Measurements from ENCODE around the gene LMAN1. TPM values are rescaled to one million over a fixed set of nuclear protein-coding genes. Genes with fewer than 3 reads are reported as not detected.
A peak's percentile ranks its signal among the peaks of the same experiment; 100 is the strongest.

The LMAN1 gene
- 39.3 TPM for polyA plus RNA-seq (2013, experiment 1 of 2)
- 44.3 TPM for polyA plus RNA-seq (2013, experiment 2 of 2)

GRCh38 chr18:59358712-59359575 is at the start of gene LMAN1:
Gene LMAN1 (minus strand): TSS chr18:59359265. CDS start chr18:59359244, 21 bp downstream.
- H3K4me3 ChIP-seq (ENCODE audit: low read length) = peak within 1 kb of the TSS; percentile 90
- H3K9ac ChIP-seq (ENCODE audit: low read depth, low read length) = peak within 1 kb of the TSS; percentile 98
- no peaks in the 10 kb centered on the region for H3K9me3 ChIP-seq (ENCODE audit: insufficient read depth, low read depth, low read length)
- peaks cover 45% of the 10 kb centered on the region for H3K27me3 ChIP-seq (ENCODE audit: insufficient read depth, low read length)
- peak within 1 kb of the TSS; percentile 81 for H3K27ac ChIP-seq (ENCODE audit: low read depth, low read length)
- WGBS = under 1% methylated on average over 76 of the region's 76 CpGs
- H3K4me1 ChIP-seq (ENCODE audit: insufficient read depth, low read length) = peaks cover 11% of the 10 kb centered on the region; the same call in 1 of the 2 replicates
- H3K36me3 ChIP-seq (ENCODE audit: insufficient read depth, low read length) = peaks cover 31% of the 10 kb centered on the region

GRCh38 chr18:59402432-59403090 is 43.5 kb upstream of the LMAN1 start:
- H3K9me3 ChIP-seq (ENCODE audit: insufficient read depth, low read depth, low read length) = no peaks in the 10 kb centered on the region
- H3K27ac ChIP-seq (ENCODE audit: low read depth, low read length) = no peak overlapping the region
- 10% methylated on average over 12 of the region's 13 CpGs for WGBS
- no peak overlapping the region for H3K4me3 ChIP-seq (ENCODE audit: low read length)
- H3K9ac ChIP-seq (ENCODE audit: low read depth, low read length) = no peak overlapping the region
- peaks cover 3% of the 10 kb centered on the region; the same call in 1 of the 2 replicates for H3K27me3 ChIP-seq (ENCODE audit: insufficient read depth, low read length)
- H3K36me3 ChIP-seq (ENCODE audit: insufficient read depth, low read length) = no peaks in the 10 kb centered on the region
- H3K4me1 ChIP-seq (ENCODE audit: insufficient read depth, low read length) = no peaks in the 10 kb centered on the region

DNA sequence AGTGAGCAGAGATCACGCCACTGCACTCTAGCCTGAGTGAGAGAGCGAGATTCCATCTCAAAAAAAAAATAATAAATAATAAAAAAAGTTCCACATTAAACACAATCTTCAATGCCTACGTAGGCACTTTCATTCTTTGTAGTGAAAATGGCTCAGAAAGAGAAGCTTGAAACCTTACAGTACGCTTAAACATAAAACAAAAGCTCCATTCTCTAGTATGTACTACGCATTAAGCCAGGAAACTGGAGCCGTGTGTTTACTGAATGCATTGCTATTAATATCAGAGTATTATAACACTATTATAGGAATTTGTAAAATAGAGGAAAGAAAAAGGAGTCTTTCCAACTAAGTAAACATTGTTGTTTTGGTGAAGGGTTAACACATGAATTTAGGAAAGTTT is 41.3 kb upstream of the LMAN1 start:
- no peaks in the 10 kb centered on the region for H3K9me3 ChIP-seq (ENCODE audit: insufficient read depth, low read depth, low read length)
- WGBS = 97% methylated on average over 2 of the region's 6 CpGs
- no peak overlapping the region for H3K9ac ChIP-seq (ENCODE audit: low read depth, low read length)
- peaks cover 10% of the 10 kb centered on the region; the same call in 1 of the 2 replicates for H3K27me3 ChIP-seq (ENCODE audit: insufficient read depth, low read length)
- H3K4me1 ChIP-seq (ENCODE audit: insufficient read depth, low read length) = no peaks in the 10 kb centered on the region
- no peak overlapping the region for H3K4me3 ChIP-seq (ENCODE audit: low read length)
- no peaks in the 10 kb centered on the region for H3K36me3 ChIP-seq (ENCODE audit: insufficient read depth, low read length)
- no peak overlapping the region for H3K27ac ChIP-seq (ENCODE audit: low read depth, low read length)

DNA sequence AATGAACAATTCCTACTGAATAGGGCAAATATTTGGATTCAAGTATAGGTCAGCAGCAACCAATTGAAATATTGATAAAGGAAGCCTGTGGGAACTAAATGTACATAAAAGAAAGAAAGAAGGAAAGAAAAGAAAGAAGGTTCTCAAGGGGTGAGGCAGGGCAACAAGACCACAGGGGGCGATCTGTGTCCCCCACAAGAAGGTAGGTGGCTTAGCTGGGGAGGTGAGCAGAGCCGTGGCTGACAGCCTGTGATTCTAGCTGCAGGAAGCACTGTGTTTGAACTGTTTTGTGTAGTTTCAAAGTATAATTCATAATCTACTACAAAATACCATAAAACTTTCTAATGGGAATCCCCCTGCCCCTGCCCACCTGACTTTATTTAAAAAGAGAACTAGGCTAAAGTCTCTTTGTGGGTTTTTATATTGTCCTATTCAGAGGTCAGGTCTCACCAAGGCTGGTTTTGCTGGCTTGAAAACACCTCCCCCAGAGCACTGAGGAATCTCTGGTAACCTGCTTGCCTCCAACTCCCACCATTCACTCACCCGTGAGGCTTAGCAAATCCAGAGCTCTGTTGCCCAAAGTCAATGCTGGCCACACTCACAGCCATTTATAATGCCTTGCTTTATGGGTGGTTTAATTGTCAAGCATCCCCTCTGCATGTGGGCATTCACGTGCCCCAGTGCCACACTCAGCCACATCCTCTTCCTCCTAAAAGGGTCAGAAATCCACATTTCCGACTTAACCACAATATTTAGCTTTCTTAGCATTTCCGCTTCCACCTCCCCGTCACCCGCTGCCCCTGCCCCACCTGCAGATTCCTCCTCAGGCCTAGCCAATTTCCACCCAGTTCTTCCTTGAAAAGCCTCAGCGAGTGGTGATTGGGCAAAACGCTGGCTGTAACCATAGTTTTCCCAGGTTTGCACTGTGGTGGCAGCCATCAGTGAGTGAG is 36.4 kb upstream of the LMAN1 start:
- Histone ChIP-seq H3K4me1 (ENCODE audit: insufficient read depth, low read length) (no peaks in the 10 kb centered on the region), H3K27me3 (ENCODE audit: insufficient read depth, low read length) (peaks cover 52% of the 10 kb centered on the region), H3K9me3 (ENCODE audit: insufficient read depth, low read depth, low read length) (no peaks in the 10 kb centered on the region), H3K27ac (ENCODE audit: low read depth, low read length) (no peak overlapping the region), H3K36me3 (ENCODE audit: insufficient read depth, low read length) (no peaks in the 10 kb centered on the region), H3K9ac (ENCODE audit: low read depth, low read length) (no peak overlapping the region), H3K4me3 (ENCODE audit: low read length) (no peak overlapping the region)
- WGBS = 79% methylated on average over 10 of the region's 10 CpGs

DNA sequence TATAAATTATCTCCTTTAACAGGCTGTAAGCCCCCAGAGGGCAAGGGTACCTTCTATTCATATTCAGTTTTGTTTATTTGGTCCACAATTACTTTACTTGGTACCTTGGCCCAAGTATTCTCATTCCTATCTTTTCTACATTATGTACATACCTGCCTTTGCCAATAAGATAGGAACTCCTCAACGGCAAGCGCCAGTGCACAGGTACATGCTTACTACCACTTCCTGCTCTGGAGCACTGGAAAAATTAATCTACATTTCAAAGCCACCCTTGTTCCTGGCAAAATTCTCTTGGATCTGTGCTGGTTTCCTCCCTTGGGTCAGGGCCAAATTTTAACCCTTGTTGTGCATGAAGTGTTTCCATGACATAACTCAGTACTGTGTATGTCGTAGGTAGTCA is 34.3 kb upstream of the LMAN1 start:
- Histone ChIP-seq H3K4me3 (ENCODE audit: low read length) (no peak overlapping the region), H3K9ac (ENCODE audit: low read depth, low read length) (no peak overlapping the region), H3K27ac (ENCODE audit: low read depth, low read length) (no peak overlapping the region), H3K9me3 (ENCODE audit: insufficient read depth, low read depth, low read length) (no peaks in the 10 kb centered on the region), H3K4me1 (ENCODE audit: insufficient read depth, low read length) (peaks cover 7% of the 10 kb centered on the region), H3K27me3 (ENCODE audit: insufficient read depth, low read length) (peaks cover 72% of the 10 kb centered on the region), H3K36me3 (ENCODE audit: insufficient read depth, low read length) (no peaks in the 10 kb centered on the region)
- 87% methylated on average over 3 of the region's 3 CpGs for WGBS

DNA sequence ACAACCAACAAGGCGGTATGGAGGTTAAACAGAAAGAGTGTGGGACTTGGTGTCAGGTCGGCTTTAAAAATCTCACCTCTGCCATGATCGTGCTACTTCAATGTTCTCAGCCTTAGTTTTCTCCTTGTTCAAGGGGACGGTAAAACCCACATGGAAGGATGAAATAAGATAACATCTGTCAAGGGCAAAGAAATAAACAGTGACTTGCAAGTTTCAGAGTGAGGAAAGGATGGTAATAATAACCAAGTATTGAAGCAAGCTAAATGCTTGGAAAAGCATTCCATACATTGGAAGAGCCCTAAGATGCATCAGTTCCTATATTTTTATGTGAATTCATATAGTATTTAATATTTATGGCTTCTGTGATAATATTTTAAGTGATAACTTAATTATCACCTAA is 29.8 kb upstream of the LMAN1 start:
- Histone ChIP-seq H3K4me1 (ENCODE audit: insufficient read depth, low read length) (peaks cover 28% of the 10 kb centered on the region), H3K27ac (ENCODE audit: low read depth, low read length) (no peak overlapping the region), H3K4me3 (ENCODE audit: low read length) (no peak overlapping the region), H3K36me3 (ENCODE audit: insufficient read depth, low read length) (no peaks in the 10 kb centered on the region), H3K9me3 (ENCODE audit: insufficient read depth, low read depth, low read length) (no peaks in the 10 kb centered on the region), H3K9ac (ENCODE audit: low read depth, low read length) (no peak overlapping the region), H3K27me3 (ENCODE audit: insufficient read depth, low read length) (peaks cover 97% of the 10 kb centered on the region)
- WGBS = 84% methylated on average over 4 of the region's 4 CpGs

DNA sequence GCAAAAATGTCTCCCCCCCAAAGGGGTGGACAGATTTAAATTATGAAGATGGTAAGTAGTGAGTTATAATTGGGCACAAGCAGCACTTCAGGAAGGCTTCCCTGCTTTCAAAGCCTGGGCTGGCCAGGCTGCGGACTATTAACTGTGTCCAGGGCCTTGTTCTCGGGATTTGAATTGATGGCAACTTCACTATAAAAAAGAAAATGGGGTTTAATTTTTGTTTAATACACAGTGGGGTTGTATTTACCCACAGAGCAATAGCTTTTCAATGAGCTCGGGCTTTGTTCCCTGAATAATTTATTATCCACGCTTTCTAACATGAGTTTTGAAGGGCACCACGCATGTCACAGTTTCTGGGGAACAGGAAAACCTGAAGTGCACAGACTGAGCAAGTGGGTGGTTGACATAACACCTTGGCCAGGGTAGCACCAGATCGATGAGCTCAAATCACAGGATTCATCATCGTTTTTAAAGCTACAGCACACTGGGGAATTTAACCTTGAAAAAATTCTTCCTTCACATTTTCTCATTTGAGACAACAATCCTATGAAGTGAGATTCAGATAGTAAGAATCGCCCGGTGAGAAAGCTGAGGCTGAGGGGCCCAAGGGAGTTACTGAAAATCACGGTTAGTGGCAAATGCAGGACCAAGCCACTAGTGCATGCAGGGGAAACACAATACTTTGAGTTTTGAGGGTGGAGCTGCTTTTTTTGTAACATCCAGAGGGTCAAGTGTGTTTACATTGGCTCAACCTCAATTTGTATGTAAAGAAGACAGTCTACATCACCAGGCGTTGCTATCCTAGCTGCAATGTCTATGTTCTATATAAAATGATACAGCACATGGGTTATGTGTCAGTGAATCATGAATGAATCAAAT is 28.9 kb upstream of the LMAN1 start:
- Histone ChIP-seq H3K27me3 (ENCODE audit: insufficient read depth, low read length) (peaks cover 97% of the 10 kb centered on the region), H3K4me1 (ENCODE audit: insufficient read depth, low read length) (peaks cover 28% of the 10 kb centered on the region), H3K4me3 (ENCODE audit: low read length) (no peak overlapping the region), H3K9me3 (ENCODE audit: insufficient read depth, low read depth, low read length) (no peaks in the 10 kb centered on the region), H3K27ac (ENCODE audit: low read depth, low read length) (no peak overlapping the region), H3K36me3 (ENCODE audit: insufficient read depth, low read length) (no peaks in the 10 kb centered on the region), H3K9ac (ENCODE audit: low read depth, low read length) (no peak overlapping the region)
- WGBS = 64% methylated on average over 11 of the region's 11 CpGs

- Histone ChIP-seq H3K9me3 (ENCODE audit: insufficient read depth, low read depth, low read length) (no peaks in the 10 kb centered on the region), H3K4me1 (ENCODE audit: insufficient read depth, low read length) (peaks cover 28% of the 10 kb centered on the region), H3K4me3 (ENCODE audit: low read length) (no peak overlapping the region), H3K36me3 (ENCODE audit: insufficient read depth, low read length) (no peaks in the 10 kb centered on the region), H3K27ac (ENCODE audit: low read depth, low read length) (no peak overlapping the region), H3K27me3 (ENCODE audit: insufficient read depth, low read length) (peaks cover 97% of the 10 kb centered on the region), H3K9ac (ENCODE audit: low read depth, low read length) (no peak overlapping the region)
- WGBS = 12% methylated on average over 7 of the region's 8 CpGs
These were observed 28.0 kb upstream of the LMAN1 start for GRCh38 chr18:59386909-59387686.

- H3K9ac ChIP-seq (ENCODE audit: low read depth, low read length) = no peak overlapping the region
- peaks cover 97% of the 10 kb centered on the region for H3K27me3 ChIP-seq (ENCODE audit: insufficient read depth, low read length)
- WGBS = 80% methylated on average over 4 of the region's 4 CpGs
- no peak overlapping the region for H3K4me3 ChIP-seq (ENCODE audit: low read length)
- H3K36me3 ChIP-seq (ENCODE audit: insufficient read depth, low read length) = no peaks in the 10 kb centered on the region
- H3K27ac ChIP-seq (ENCODE audit: low read depth, low read length) = no peak overlapping the region
- H3K9me3 ChIP-seq (ENCODE audit: insufficient read depth, low read depth, low read length) = no peaks in the 10 kb centered on the region
- peaks cover 28% of the 10 kb centered on the region for H3K4me1 ChIP-seq (ENCODE audit: insufficient read depth, low read length)
These were observed 26.1 kb upstream of the LMAN1 start for GRCh38 chr18:59385191-59385590.

Measured in HUES64 (cell line).